GM12874 (cell line): ENCODE results near the gene ARFGAP3.

Experiments used
- TF ChIP-seq, protein P1 (sequence below): IDR thresholded peaks from 2 replicates; pipeline ENCODE4 v1.5.1; 2011; ENCODE audit warnings: low read depth, mild to moderate bottlenecking, control low read depth, low read length, moderate library complexity; ENCODE audit not compliant: insufficient read depth

The ARFGAP3 gene

DNA sequence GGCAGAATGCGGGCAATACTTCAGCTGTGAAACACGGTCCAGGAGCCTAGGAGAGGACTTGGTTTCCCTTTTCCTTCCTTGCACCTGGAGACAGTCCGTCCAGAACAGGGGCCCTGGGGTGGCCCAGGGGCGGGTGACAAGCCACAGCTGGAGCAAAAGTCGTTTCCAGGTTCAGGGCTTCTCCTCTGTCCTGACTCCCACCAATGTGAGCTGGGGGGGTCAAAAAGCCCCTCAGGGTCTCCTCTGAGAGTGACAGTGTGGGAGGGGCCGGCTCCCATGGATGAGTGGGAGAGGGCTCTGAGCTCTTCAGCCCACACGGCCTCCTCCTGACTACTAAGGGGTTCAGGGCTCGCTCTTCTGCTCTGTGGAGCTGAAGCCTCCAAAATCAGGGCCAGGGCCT is 20.1 kb upstream of the ARFGAP3 start:
- TF ChIP-seq, protein P1, sequence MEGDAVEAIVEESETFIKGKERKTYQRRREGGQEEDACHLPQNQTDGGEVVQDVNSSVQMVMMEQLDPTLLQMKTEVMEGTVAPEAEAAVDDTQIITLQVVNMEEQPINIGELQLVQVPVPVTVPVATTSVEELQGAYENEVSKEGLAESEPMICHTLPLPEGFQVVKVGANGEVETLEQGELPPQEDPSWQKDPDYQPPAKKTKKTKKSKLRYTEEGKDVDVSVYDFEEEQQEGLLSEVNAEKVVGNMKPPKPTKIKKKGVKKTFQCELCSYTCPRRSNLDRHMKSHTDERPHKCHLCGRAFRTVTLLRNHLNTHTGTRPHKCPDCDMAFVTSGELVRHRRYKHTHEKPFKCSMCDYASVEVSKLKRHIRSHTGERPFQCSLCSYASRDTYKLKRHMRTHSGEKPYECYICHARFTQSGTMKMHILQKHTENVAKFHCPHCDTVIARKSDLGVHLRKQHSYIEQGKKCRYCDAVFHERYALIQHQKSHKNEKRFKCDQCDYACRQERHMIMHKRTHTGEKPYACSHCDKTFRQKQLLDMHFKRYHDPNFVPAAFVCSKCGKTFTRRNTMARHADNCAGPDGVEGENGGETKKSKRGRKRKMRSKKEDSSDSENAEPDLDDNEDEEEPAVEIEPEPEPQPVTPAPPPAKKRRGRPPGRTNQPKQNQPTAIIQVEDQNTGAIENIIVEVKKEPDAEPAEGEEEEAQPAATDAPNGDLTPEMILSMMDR, result no peak

DNA sequence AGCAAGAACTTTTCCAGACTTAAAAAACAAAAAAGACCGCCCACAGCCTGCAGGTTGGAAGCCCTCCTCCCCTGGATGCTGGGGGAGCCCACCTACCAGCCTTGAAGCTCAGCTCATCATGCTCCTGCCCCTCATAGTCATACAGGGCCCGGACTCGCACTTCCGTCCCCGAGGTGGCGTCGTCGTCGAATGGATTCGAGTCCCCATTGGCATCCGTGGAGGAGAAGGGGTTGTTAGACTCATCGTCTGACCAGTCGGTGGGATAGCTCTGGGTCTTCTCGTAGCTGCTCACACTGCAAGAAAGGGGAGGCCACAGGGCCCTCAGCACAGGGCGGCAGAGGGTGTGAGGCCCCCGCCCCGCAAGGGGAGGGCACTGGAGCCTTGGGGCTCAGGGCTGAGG is 19.0 kb upstream of the ARFGAP3 start:
- TF ChIP-seq, protein P1, result no peak

DNA sequence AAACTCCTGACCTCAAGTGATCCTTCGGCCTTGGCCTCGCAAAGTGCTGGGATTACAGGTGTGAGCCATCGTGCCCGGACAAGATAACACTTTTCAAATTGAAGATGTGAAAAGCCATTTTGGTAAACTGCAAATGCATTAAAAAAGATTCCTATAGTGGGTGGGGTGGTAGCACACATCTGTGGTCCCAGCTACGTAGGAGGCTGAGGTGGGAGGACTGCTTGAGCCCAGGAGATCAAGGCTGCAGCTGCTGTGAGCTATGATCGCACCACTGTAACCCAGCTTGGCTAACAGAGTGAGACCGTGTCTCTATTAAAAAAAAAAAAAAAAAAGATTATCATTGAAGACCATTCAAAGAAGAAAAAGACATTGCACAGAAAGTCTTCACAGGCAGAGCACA is 16.9 kb upstream of the ARFGAP3 start:
- TF ChIP-seq, protein P1, result no peak

DNA sequence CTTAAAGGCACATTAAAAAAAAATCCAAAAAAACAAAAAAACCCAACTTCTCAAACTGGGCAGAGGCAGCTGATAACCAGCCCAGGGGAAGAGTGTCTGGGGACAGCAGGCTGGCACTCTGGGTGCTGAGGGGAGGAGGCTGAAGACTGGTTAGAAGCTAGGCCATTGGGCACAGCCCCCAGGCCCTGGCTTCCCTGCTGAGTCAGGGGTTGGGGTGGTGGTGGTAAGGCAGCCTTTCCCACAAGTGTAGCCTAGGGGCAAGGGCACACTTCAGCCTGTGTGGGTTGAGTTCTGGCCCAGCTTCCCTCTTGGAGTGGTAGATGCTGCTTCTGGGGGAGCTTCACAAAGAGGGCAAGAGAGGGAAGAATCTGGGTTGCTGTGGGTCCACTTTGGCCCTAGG is 16.3 kb upstream of the ARFGAP3 start:
- TF ChIP-seq, protein P1, result no peak

DNA sequence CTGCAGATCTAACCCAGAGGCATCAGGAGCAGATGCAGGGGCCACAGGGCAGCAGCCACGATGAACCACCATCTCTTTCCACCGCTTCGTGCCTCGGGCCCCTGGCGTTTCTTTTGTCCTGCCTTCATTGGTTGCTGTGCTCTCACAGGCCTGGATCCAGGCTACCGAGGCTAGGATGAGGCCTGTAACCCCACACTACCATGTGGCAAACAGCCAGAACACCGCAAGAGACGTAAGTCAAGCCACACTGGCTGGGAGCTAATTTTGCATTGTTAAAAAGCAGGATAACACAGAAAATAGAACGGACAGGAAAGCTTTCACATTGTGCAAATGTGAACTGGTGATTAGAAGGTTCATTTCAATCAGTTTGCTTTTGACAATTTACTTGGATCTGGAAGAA is 15.7 kb upstream of the ARFGAP3 start:
- TF ChIP-seq, protein P1, result no peak

DNA sequence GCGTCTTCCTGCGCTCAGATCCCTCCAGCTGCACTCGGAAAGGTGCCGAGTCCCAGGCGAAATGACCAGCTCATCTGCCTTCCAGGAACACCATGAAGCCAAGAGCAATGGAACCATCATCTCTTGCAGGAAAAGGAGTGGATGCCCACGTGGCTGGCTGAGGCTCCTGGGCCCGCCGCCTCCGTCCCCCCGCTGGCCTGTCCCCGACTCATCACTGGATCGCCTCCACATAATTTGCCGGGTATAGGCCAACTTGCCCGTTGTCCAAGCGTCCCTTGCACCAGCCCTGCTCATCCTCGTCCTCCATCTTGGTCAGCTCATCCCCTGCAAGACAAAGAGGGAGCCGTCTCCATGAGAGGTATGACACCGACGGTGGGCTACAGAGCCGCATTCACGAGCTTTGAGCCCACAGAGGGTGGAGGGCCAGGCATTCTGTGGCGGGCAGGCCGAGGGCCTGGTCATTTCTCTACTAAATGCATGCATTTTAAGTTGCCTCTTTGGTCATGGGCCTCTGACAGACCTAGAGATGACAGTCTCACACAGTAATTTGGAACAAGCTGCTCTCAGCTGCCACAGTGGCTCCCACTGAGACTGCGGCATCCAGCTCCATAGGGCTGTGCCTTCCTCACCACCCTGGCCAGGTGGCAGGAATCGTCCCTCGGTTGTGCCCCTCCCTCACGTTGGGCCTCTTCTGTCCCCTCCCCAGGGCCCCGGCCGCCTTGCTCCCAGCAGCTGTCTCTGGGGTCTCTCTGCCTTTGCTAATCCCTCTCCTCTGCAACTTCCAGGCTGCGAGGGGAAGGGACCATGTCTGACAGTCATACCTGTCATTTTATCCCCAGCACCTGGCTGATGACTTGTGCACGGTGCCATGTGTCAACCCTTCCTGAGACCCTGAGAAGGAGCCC is 14.3 kb upstream of the ARFGAP3 start:
- TF ChIP-seq, protein P1, result no peak

DNA sequence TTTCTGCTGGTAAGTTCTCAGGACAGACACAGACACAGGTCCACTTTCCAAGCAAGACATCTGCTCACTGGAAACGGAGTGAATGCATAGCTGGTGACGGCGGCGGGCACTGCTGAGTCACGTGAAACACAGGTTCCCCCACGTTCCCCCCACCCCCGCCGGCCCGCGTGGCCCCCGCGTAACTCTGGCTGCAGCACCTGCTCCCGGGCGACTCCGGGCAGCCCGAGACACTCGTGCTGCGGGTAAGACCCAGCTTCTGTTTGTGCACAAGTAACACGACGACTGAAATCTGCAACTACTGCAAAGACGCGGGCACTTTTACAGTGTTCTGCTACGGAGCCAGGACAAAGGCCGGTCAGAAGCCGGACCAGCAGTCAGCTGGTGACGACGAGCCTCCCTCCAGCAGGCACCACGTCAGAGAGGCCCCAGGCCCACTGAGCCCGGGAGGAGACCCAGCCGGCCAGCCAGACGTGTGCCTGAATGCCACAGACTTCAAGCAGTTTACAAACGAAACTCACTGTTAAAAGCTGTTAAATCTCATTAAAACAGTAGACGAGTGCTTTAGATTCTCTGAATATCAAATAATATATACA is 12.9 kb upstream of the ARFGAP3 start:
- TF ChIP-seq, protein P1, result no peak
